ENCODE data around the gene TMEM182.

- TF ChIP-seq POLR2A (IDR thresholded peaks at IDR 0.05; ENCODE audit: low read depth, low read length) (no peak), SPI1 (IDR thresholded peaks at IDR 0.05; ENCODE audit: low read depth, low read length) (no peak), POLR2AphosphoS5 (IDR thresholded peaks at IDR 0.05; ENCODE audit: low read depth, low read length) (no peak), TAF1 (IDR thresholded peaks at IDR 0.05; ENCODE audit: low read depth, low read length) (no peak), PAX5 (IDR thresholded peaks at IDR 0.05; ENCODE audit: insufficient read depth, low read length, severe bottlenecking) (no peak)
Measured at GRCh38 chr2:102803897-102804217, 42.0 kb downstream of the TMEM182 start.

Data from GM12891 (cell line).